ENCODE measurements around the gene CCDC149.

DNA sequence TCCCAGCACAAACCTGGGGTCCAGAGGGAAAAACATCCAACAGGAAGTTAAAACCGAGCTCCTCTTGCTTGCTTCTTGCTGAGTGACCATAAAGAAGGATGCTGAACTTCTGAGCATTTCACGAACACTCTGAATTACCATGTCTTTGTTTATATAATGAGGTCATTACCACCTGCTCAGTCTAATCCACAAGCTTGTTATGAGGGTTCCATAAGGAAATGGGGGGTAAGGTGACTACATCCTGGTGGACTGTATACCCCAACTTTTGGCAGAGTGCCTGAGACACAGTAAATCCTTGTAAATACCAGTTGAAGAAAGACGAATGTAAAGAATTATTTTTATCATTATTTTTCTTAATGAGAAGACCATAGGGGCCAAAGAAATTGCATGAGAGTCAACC, 16.8 kb downstream of the CCDC149 start:
- TF ChIP-seq EZH2 (IDR thresholded peaks at IDR 0.05), result no peak
- TF ChIP-seq POLR2AphosphoS5 (IDR thresholded peaks at IDR 0.05; ENCODE audit: borderline replicate concordance, low read depth, low read length), result no peak
- TF ChIP-seq FOXP2 (optimal IDR thresholded peaks at IDR 0.05; ENCODE audit: control extremely low read depth, extremely low read length, insufficient read depth), result no peak

Data from SK-N-MC (cell line).